IMR-90 (cell line): Measurements from ENCODE around the gene MTA2. TPM values are rescaled to one million over a fixed set of nuclear protein-coding genes. Genes with fewer than 3 reads are reported as not detected.

ENCODE experiments used
- ATAC-seq: fragments of 200-7000 bp; cut with Tn5 transposase; 2 replicates; pipeline ENCODE4 v1.9.1; 2020; ENCODE audit warnings: low read depth, mild to moderate bottlenecking, moderate library complexity
- BruUV-seq: library from RNA; stranded (reverse); fragments of 400-500 nt; replicated peaks from 2 replicates; lab custom pipeline; 2021; lab: Mats Ljungman, UMichigan
- CTCF ChIA-PET: fragments of 300-600 bp; formaldehyde crosslinking; extraction: SDS; loops from one replicate; lab custom pipeline; 2021; ENCODE audit warnings: antibody characterized with exemption; lab: Yijun Ruan, JAX
- POLR2A ChIA-PET: fragments of 300-600 bp; sonication (Branson Sonifier 250); formaldehyde crosslinking; loops from one replicate; lab custom pipeline; 2022; ENCODE audit warnings: antibody characterized with exemption; ENCODE audit not compliant: unreplicated experiment; lab: Charles Lee
- DNase-seq: peaks from one replicate; pipeline ENCODE4 v3.0.0; 2013
- H2AFZ ChIP-seq: replicated peaks from 2 replicates; pipeline ENCODE3; 2013; ENCODE audit warnings: low read length, mild to moderate bottlenecking; ENCODE audit not compliant: poor library complexity
- H2AK5ac ChIP-seq: 2 replicates; pipeline ENCODE4 v1.6.1; 2013; ENCODE audit warnings: low read depth, low read length, inconsistent platforms
- H2AK9ac ChIP-seq: replicated peaks from 2 replicates; pipeline ENCODE3; 2013; ENCODE audit warnings: mild to moderate bottlenecking, low read depth, low read length, moderate library complexity; ENCODE audit not compliant: poor library complexity
- H2BK120ac ChIP-seq: 2 replicates; pipeline ENCODE4 v1.6.1; 2013; ENCODE audit warnings: low read depth, low read length, inconsistent platforms
- H2BK15ac ChIP-seq: 3 replicates; pipeline ENCODE4 v1.6.1; 2013; ENCODE audit warnings: low read depth, low read length, inconsistent platforms
- H2BK20ac ChIP-seq: 2 replicates; pipeline ENCODE4 v1.6.1; 2013; ENCODE audit warnings: low read depth, mild to moderate bottlenecking, inconsistent platforms, low read length, moderate library complexity
- H2BK5ac ChIP-seq: 2 replicates; pipeline ENCODE4 v1.6.1; 2013; ENCODE audit warnings: mild to moderate bottlenecking, low read depth, low read length, inconsistent platforms; ENCODE audit not compliant: poor library complexity, severe bottlenecking
- H3K14ac ChIP-seq: replicated peaks from 2 replicates; pipeline ENCODE4 v1.6.1; 2013; ENCODE audit warnings: low read depth, low read length, inconsistent platforms
- H3K18ac ChIP-seq: 2 replicates; pipeline ENCODE4 v1.6.1; 2013; ENCODE audit warnings: low read depth, low read length, control low read depth
- H3K23ac ChIP-seq: 2 replicates; pipeline ENCODE4 v1.6.1; 2013; ENCODE audit warnings: low read depth, low read length, inconsistent platforms
- H3K27ac ChIP-seq: 2 replicates; pipeline ENCODE4 v1.5.1; 2013; ENCODE audit warnings: mild to moderate bottlenecking, control low read depth, low read length; ENCODE audit not compliant: insufficient read depth
- H3K27me3 ChIP-seq: 2 replicates; pipeline ENCODE4 v1.6.1; 2013; ENCODE audit warnings: low read length; ENCODE audit not compliant: control insufficient read depth, insufficient read depth
- H3K36me3 ChIP-seq: 2 replicates; pipeline ENCODE4 v1.6.1; 2013; ENCODE audit warnings: low read length, mixed read lengths; ENCODE audit not compliant: control insufficient read depth, insufficient read depth
- H3K4ac ChIP-seq: 2 replicates; pipeline ENCODE4 v1.6.1; 2013; ENCODE audit warnings: low read depth, low read length, inconsistent platforms
- H3K4me1 ChIP-seq: 2 replicates; pipeline ENCODE4 v1.6.1; 2013; ENCODE audit warnings: low read length, mixed read lengths; ENCODE audit not compliant: control insufficient read depth, insufficient read depth
- H3K4me2 ChIP-seq: 2 replicates; pipeline ENCODE4 v1.6.1; 2013; ENCODE audit warnings: low read depth, mild to moderate bottlenecking, control low read depth, low read length, moderate library complexity
- H3K4me3 ChIP-seq: 2 replicates; pipeline ENCODE4 v1.5.1; 2013; ENCODE audit warnings: low read depth, mild to moderate bottlenecking, control low read depth, low read length, moderate library complexity; ENCODE audit not compliant: insufficient read depth
- H3K56ac ChIP-seq: 2 replicates; pipeline ENCODE4 v1.6.1; 2013; ENCODE audit warnings: low read length, inconsistent platforms; ENCODE audit not compliant: insufficient read depth; ENCODE audit errors: extremely low read depth
- H3K79me1 ChIP-seq, 2 experiments: 2 replicates each; pipeline ENCODE4 v1.6.1; 2013; ENCODE audit warnings: low read length in 2 of 2, inconsistent platforms in 1 of 2, low read depth in 1 of 2
- H3K9ac ChIP-seq: 2 replicates; pipeline ENCODE4 v1.6.1; 2013; ENCODE audit warnings: low read depth, low read length, control low read depth
- H3K9me1 ChIP-seq: 2 replicates; pipeline ENCODE4 v1.6.1; 2013; ENCODE audit warnings: low read length, inconsistent platforms; ENCODE audit not compliant: insufficient read depth
- H3K9me3 ChIP-seq: 2 replicates; pipeline ENCODE4 v1.6.1; 2013; ENCODE audit warnings: low read length; ENCODE audit not compliant: control insufficient read depth, insufficient read depth
- H4K20me1 ChIP-seq: 2 replicates; pipeline ENCODE4 v1.6.1; 2013; ENCODE audit warnings: low read length, inconsistent platforms; ENCODE audit not compliant: insufficient read depth
- H4K5ac ChIP-seq: 2 replicates; pipeline ENCODE4 v1.6.1; 2013; ENCODE audit warnings: mild to moderate bottlenecking, low read depth, low read length, control low read depth
- H4K8ac ChIP-seq, 2 experiments: 2 replicates each; pipeline ENCODE4 v1.6.1; 2013; ENCODE audit warnings: low read depth in 2 of 2, low read length in 2 of 2, control low read depth in 1 of 2, inconsistent platforms in 1 of 2
- H4K91ac ChIP-seq: 2 replicates; pipeline ENCODE4 v1.6.1; 2013; ENCODE audit warnings: low read depth, low read length, inconsistent platforms; ENCODE audit not compliant: insufficient read depth
- CTCF ChIP-seq: conservative IDR thresholded peaks from 2 replicates; pipeline ENCODE4 v1.5.1; 2012; ENCODE audit warnings: mild to moderate bottlenecking, low read depth, low read length, improper control_type of control experiment
- ELK1 ChIP-seq: fragments of 150-350 bp; IDR thresholded peaks from 2 replicates; pipeline ENCODE4 v1.6.1; 2016; ENCODE audit warnings: low read depth, mild to moderate bottlenecking, low read length, moderate library complexity, borderline replicate concordance
- FOS ChIP-seq: fragments of 150-350 bp; IDR thresholded peaks from 2 replicates; pipeline ENCODE4 v1.6.1; 2016; ENCODE audit warnings: low read depth, low read length
- MAFK ChIP-seq: IDR thresholded peaks from 2 replicates; pipeline ENCODE4 v1.6.1; 2012; ENCODE audit warnings: low read depth, low read length, improper control_type of control experiment
- NFE2L2 ChIP-seq: fragments of 150-350 bp; IDR thresholded peaks from 2 replicates; pipeline ENCODE4 v1.6.1; 2016; ENCODE audit warnings: low read depth, mild to moderate bottlenecking, low read length
- RAD21 ChIP-seq: IDR thresholded peaks from 2 replicates; pipeline ENCODE4 v1.6.1; 2012; ENCODE audit warnings: low read length, improper control_type of control experiment
- RFX5 ChIP-seq: IDR thresholded peaks from 2 replicates; pipeline ENCODE4 v1.8.0; 2012; ENCODE audit warnings: low read depth, mild to moderate bottlenecking, low read length, moderate library complexity
- WGBS, 2 experiments: methylation state at CpG; one replicate each; pipeline versions ENCODE4 v1.1.5 to v1.1.7; 2013; ENCODE audit warnings: missing lambda C conversion rate in 2 of 2; ENCODE audit not compliant: insufficient read length in 1 of 2; ENCODE audit errors: extremely low coverage in 2 of 2; 5-methylcytosine and 5-hydroxymethylcytosine counted together
- dilution Hi-C: fragments of 300-500 bp; cut with HindIII; formaldehyde crosslinking; loops from one replicate; pipeline ENCODE4 v1.14.3; 2018; ENCODE audit warnings: low sequenced_read_pairs; ENCODE audit not compliant: unreplicated experiment
- in situ Hi-C: fragments of 300-500 bp; cut with MboI; formaldehyde crosslinking; loops from 3 replicates; pipeline ENCODE4 v1.14.3; 2019; ENCODE audit warnings: low sequenced_read_pairs, inconsistent platforms, mixed read lengths
- intact Hi-C: fragments of 100-400 bp; cut with micrococcal nuclease; formaldehyde crosslinking; loops from 2 replicates; pipeline ENCODE4 v1.10.0; 2022
- polyA plus RNA-seq, 3 experiments: library from polyadenylated mRNA; depleted of rRNA; stranded (reverse); fragments of >200 nt; gene quantifications; 2 replicates each; pipeline ENCODE4 v1.2.3, GENCODE V29; 2012; ENCODE audit warnings: low replicate concordance in 1 of 3
- total RNA-seq: library from RNA; depleted of rRNA; stranded (reverse); fragments of >200 nt; gene quantifications from 2 replicates; pipeline ENCODE4 v1.2.3, GENCODE V29; 2012

Gene MTA2
- total and polyA plus RNA-seq, 2 of the 4 experiments (the other 2 are of a cell fraction) = 34.8 to 136 TPM

- Histone ChIP-seq H2BK15ac (no peak overlapping the region), H4K20me1 (peaks cover 38% of the 10 kb centered on the region), H4K5ac (no peak overlapping the region), H3K18ac (no peak overlapping the region), H3K23ac (peak overlapping the region; percentile 4; the same call in 1 of the 2 replicates), H3K4me1 (peaks cover 32% of the 10 kb centered on the region), H4K91ac (no peak overlapping the region), H3K27me3 (no peaks in the 10 kb centered on the region), H2BK120ac (no peak overlapping the region), H3K4me3 (no peak overlapping the region), H3K9me3 (no peaks in the 10 kb centered on the region), H3K4ac (no peak overlapping the region), H2AK9ac (no peak overlapping the region), H3K79me1 (peaks cover 21 to 46% of the 10 kb centered on the region in 2 experiments), H2BK5ac (no peak overlapping the region), H2AFZ (no peak overlapping the region), H3K4me2 (no peak overlapping the region), H2AK5ac (0 out of 2 replicates have a peak overlapping the region, but pooled peaks have one; percentile 36), H3K36me3 (peaks cover 26% of the 10 kb centered on the region), H3K56ac (no peak overlapping the region), H4K8ac (no peak overlapping the region), H3K9ac (no peak overlapping the region), H2BK20ac (no peak overlapping the region), H3K9me1 (peaks cover 24% of the 10 kb centered on the region), H3K14ac (no peak overlapping the region), H3K27ac (no peak overlapping the region)
- dilution Hi-C loops = no loop called here
- ChIA-PET CTCF (interaction anchor here (1.0 to 2.7 kb wide), 2 partner anchors 16 to 164 kb away, joined by 4 to 8 read pairs; no protein-coding TSS in a partner anchor), POLR2A (no interaction called here)
- in situ Hi-C loops = loop anchor here (5.0 kb wide), 1 partner anchor 161 kb away; no protein-coding TSS in a partner anchor
- TF ChIP-seq ELK1 (no peak), RFX5 (no peak), CTCF (no peak), MAFK (no peak), FOS (no peak), NFE2L2 (no peak), RAD21 (no peak)
- BruUV-seq = no TSS peak
- DNase-seq (no peak), ATAC-seq (no peak)
- intact Hi-C loops = no loop called here
- no CpG with 5 or more reads among the region's 9 CpGs for WGBS, 2 experiments
Observed at GRCh38 chr11:62558669-62559068, 43.0 kb downstream of the MTA2 start.
